Measurements from ENCODE around the gene ADD2. TPM values are rescaled to one million over a fixed set of nuclear protein-coding genes. Genes with fewer than 3 reads are reported as not detected.

ADD2 gene
- total RNA-seq, 4 donors from 2014 or later = 1.9 to 6.5 (median 3.1) TPM

GRCh38 chr2:70670202-70670601 is 97.8 kb downstream of the ADD2 start:
- H3K9me3 ChIP-seq = no peaks in the 10 kb centered on the region
- DNase-seq = no peak
- no peak overlapping the region for H3K4me3 ChIP-seq (replicated peaks in 1 of 3)
- no peak overlapping the region for H3K27ac ChIP-seq
- intact Hi-C loops (cut with DNase I) = no loop called here
- no peaks in the 10 kb centered on the region for H3K36me3 ChIP-seq
- TF ChIP-seq CTCF (IDR thresholded peaks at IDR 0.05) = no peak
- TF ChIP-seq POLR2A (IDR thresholded peaks at IDR 0.05) = no peak
- 89 to 97% methylated on average over 1 of the region's 1 CpG for WGBS, 2 donors
- no peaks in the 10 kb centered on the region for H3K27me3 ChIP-seq
- peaks cover 14 to 22% of the 10 kb centered on the region in 2 donors for H3K4me1 ChIP-seq

- H3K4me1 ChIP-seq = peaks cover 14 to 22% of the 10 kb centered on the region in 2 donors
- intact Hi-C loops (cut with DNase I) = no loop called here
- no peaks in the 10 kb centered on the region for H3K36me3 ChIP-seq
- DNase-seq = peak; percentile 81
- 30 to 37% methylated on average over 4 of the region's 4 CpGs for WGBS, 2 donors
- H3K27ac ChIP-seq = peak overlapping the region in 2 of 3 donors; percentile 38 to 68
- no peaks in the 10 kb centered on the region for H3K9me3 ChIP-seq
- H3K27me3 ChIP-seq = no peaks in the 10 kb centered on the region
- no peak for TF ChIP-seq POLR2A (IDR thresholded peaks at IDR 0.05)
- TF ChIP-seq CTCF (IDR thresholded peaks at IDR 0.05) = no peak
- H3K4me3 ChIP-seq (replicated peaks in 1 of 3) = no peak overlapping the region
These were observed 99.1 kb downstream of the ADD2 start for GRCh38 chr2:70668911-70669310.

GRCh38 chr2:70668432-70668831 is 99.6 kb downstream of the ADD2 start:
- DNase-seq = no peak
- WGBS, 2 donors = 63 to 67% methylated on average over 3 of the region's 3 CpGs
- Histone ChIP-seq H3K4me1 (peaks cover 14 to 22% of the 10 kb centered on the region in 2 donors), H3K27ac (peak overlapping the region in 2 of 3 donors; percentile 38 to 68), H3K4me3 (replicated peaks in 1 of 3) (no peak overlapping the region), H3K27me3 (no peaks in the 10 kb centered on the region), H3K9me3 (no peaks in the 10 kb centered on the region), H3K36me3 (no peaks in the 10 kb centered on the region)
- intact Hi-C loops (cut with DNase I) = no loop called here
- no peak for TF ChIP-seq CTCF (IDR thresholded peaks at IDR 0.05)
- no peak for TF ChIP-seq POLR2A (IDR thresholded peaks at IDR 0.05)

- Histone ChIP-seq H3K36me3 (no peaks in the 10 kb centered on the region), H3K9me3 (no peaks in the 10 kb centered on the region), H3K27ac (no peak overlapping the region), H3K4me1 (peaks cover 14 to 22% of the 10 kb centered on the region in 2 donors), H3K27me3 (no peaks in the 10 kb centered on the region), H3K4me3 (replicated peaks in 1 of 3) (no peak overlapping the region)
- intact Hi-C loops (cut with DNase I) = no loop called here
- 67 to 71% methylated on average over 7 of the region's 7 CpGs for WGBS, 2 donors
- no peak for DNase-seq
- TF ChIP-seq CTCF (IDR thresholded peaks at IDR 0.05) = no peak
- TF ChIP-seq POLR2A (IDR thresholded peaks at IDR 0.05) = no peak
These were observed 103.5 kb downstream of the ADD2 start for GRCh38 chr2:70664525-70664924.

GRCh38 chr2:70663411-70663810 is 104.6 kb downstream of the ADD2 start:
- intact Hi-C loops (cut with DNase I) = no loop called here
- Histone ChIP-seq H3K27me3 (no peaks in the 10 kb centered on the region), H3K4me1 (peaks cover 5 to 13% of the 10 kb centered on the region in 2 donors), H3K27ac (no peak overlapping the region), H3K4me3 (replicated peaks in 1 of 3) (no peak overlapping the region), H3K36me3 (no peaks in the 10 kb centered on the region), H3K9me3 (no peaks in the 10 kb centered on the region)
- no peak for TF ChIP-seq POLR2A (IDR thresholded peaks at IDR 0.05)
- TF ChIP-seq CTCF (IDR thresholded peaks at IDR 0.05) = no peak
- no peak for DNase-seq
- 90 to 96% methylated on average over 10 of the region's 10 CpGs for whole genome bisulfite sequencing, 2 donors

Data from thyroid gland (tissue), 4 donors.